GM18870 (cell line): ENCODE measurements around the gene NAP1L1.
A peak's percentile ranks its signal among the peaks of the same experiment; 100 is the strongest.

Experiments
- ATAC-seq: cut with Tn5 transposase; IDR thresholded peaks from one replicate; pipeline ENCODE4 v1.9.1; 2021; ENCODE audit warnings: moderate library complexity; ENCODE audit not compliant: unreplicated experiment

Gene NAP1L1

GRCh38 chr12:76083904-76084862, at the start of gene NAP1L1:
TSS of gene NAP1L1 (minus strand) at chr12:76084685. CDS start at chr12:76074219, 10,466 bp downstream.
- ATAC-seq: peak; percentile 93

GRCh38 chr12:76127588-76127987, 43.1 kb upstream of the NAP1L1 start:
- ATAC-seq: no peak

GRCh38 chr12:76124456-76124855, 40.0 kb upstream of the NAP1L1 start:
- no peak for ATAC-seq

GRCh38 chr12:76123259-76124212, 39.1 kb upstream of the NAP1L1 start:
- ATAC-seq: no peak

GRCh38 chr12:76119887-76120286, 35.4 kb upstream of the NAP1L1 start:
- ATAC-seq: no peak

- no peak for ATAC-seq
These were observed 33.3 kb upstream of the NAP1L1 start for GRCh38 chr12:76117751-76118150.

GRCh38 chr12:76117067-76117691, 32.7 kb upstream of the NAP1L1 start:
- ATAC-seq: no peak

- ATAC-seq: no peak
These were observed 29.6 kb upstream of the NAP1L1 start for GRCh38 chr12:76113800-76114757.

GRCh38 chr12:76111209-76111749, 26.8 kb upstream of the NAP1L1 start:
- no peak for ATAC-seq

- ATAC-seq: no peak
These were observed 25.4 kb upstream of the NAP1L1 start for GRCh38 chr12:76109879-76110278.

- ATAC-seq: no peak
These were observed 23.9 kb upstream of the NAP1L1 start for GRCh38 chr12:76108356-76108755.

- ATAC-seq: no peak
These were observed 22.1 kb upstream of the NAP1L1 start for GRCh38 chr12:76106631-76107030.

- no peak for ATAC-seq
These were observed 19.5 kb upstream of the NAP1L1 start for GRCh38 chr12:76103958-76104357.

GRCh38 chr12:76101739-76102385, 17.4 kb upstream of the NAP1L1 start:
- ATAC-seq: no peak

- no peak for ATAC-seq
These were observed 11.7 kb upstream of the NAP1L1 start for GRCh38 chr12:76096079-76096646.

GRCh38 chr12:76094754-76095153, 10.3 kb upstream of the NAP1L1 start:
- no peak for ATAC-seq

- no peak for ATAC-seq
These were observed 6.8 kb upstream of the NAP1L1 start for GRCh38 chr12:76091246-76091754.

GRCh38 chr12:76085520-76085868, 1.0 kb upstream of the NAP1L1 start:
- ATAC-seq: no peak
